HG02798 (cell line): Measurements from ENCODE around the gene BIRC7.
A peak's percentile ranks its signal among the peaks of the same experiment; 100 is the strongest.
"Not testable (repeated sequence)": the region's sequence is repeated elsewhere in the genome, so short reads cannot be mapped to it uniquely, and the experiment has no call there.

Experiments used
- ATAC-seq: cut with Tn5 transposase; IDR thresholded peaks from one replicate; pipeline ENCODE4 v1.9.1; 2021; ENCODE audit warnings: mild to moderate bottlenecking; ENCODE audit not compliant: unreplicated experiment, poor library complexity

BIRC7 gene

DNA sequence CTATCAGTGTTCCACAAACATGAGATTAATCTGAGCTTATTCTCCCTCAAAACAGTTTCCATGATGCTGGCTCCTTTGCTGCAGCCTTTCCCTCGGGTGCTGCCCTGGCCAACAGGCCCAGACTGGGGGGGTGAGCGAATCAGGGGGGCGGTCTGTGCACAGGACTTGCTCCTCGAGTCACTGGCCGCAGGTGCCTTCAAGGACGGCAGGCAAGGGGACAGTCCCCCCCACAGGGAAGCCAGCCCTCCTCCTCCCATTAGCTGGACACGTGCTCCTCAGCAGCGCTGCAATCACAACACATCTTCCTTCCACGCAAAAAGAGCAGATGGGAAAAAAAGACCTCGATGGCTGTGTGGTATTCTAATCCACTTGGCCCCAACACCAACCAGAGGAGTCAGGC is 29.8 kb upstream of the BIRC7 start:
- no peak for ATAC-seq

DNA sequence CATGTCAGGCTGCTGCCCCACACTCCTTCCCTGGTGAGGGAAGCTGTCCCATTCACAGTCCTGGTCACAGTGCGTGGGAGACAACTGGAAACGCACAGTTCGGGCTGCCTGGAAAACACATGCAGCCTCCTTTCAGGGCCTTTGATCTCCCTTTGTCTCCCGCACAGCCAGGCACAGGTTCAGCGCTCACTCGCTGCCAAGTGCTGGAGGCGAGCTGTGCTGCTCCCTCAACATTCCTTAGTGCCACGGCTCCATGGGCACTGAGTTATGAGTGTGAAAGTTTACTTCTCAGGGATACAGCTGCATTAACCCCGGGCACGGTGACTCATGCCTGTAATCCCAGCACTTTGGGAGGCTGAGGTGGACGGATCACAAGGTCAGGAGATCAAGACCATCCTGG is 28.8 kb upstream of the BIRC7 start:
- no peak for ATAC-seq

DNA sequence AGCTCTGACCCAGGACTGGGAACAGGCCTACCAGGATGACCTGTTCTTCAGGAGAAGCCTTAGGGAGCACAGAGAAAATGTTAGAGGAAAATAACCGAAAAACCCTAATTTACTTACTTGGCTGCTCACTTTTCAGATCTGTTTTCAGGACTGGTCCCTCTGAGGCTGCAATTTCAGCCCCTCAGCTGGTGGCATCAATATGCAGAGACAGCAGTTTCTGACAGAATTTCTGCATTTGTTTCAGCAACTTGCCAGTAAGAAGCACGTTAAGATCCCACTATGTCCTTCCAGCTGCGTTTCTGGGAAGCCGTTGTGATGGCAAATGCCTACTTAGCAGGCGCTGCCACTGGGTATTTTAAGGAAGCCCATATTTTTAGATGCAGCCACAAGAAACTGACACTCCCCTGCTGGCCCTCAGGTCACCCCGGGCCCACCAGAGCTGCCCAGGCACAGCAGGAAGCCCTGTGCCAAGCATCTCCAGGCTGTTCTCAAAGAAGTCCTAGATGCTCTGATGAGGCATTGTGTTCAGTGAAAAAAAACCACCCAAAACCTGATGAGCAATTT is 27.3 kb upstream of the BIRC7 start:
- no peak for ATAC-seq

DNA sequence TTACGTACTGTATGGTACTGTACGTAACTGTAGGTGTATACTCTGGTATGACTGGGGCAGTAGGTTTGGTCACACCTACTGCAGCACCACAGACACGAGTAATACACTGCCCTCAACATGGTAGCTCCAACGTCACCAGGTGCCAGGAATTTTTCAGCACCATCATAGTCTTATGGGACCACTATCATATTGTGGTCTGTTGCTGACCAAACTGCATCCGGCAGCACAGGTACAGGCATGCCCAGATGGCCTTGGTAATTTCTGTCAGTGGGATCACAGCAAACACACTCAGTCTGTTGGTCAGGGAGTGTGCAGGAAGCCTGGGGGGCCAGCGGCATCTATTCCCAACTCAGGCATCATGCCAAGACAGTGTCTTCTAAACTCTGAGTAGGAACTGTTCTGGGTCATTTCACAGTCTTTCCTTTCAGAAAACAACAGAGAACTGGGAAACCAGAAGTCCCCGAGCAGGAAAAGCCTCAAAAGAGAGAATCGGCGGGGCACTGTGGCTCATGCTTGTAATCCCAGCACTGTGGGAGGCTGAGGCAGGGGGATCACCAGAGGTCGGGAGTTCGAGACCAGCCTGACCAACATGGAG is 25.6 kb upstream of the BIRC7 start:
- no peak for ATAC-seq

DNA sequence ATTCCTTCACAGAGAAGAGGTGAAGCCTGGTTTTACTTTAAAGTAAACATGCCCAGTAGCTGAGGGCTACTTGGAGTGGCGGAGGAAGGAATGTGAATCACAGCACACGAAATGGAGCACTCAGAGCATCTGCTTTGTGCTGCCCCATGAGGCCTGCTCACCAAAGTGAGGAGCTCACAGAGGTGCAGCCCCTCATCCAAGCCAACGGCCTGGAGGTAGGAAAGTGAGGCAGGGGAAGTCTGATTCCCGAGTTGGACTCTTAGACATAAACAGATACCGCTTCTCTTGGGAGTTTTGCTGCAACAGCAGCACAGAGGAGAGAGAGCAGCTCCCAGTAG is 23.3 kb upstream of the BIRC7 start:
- ATAC-seq, result no peak

DNA sequence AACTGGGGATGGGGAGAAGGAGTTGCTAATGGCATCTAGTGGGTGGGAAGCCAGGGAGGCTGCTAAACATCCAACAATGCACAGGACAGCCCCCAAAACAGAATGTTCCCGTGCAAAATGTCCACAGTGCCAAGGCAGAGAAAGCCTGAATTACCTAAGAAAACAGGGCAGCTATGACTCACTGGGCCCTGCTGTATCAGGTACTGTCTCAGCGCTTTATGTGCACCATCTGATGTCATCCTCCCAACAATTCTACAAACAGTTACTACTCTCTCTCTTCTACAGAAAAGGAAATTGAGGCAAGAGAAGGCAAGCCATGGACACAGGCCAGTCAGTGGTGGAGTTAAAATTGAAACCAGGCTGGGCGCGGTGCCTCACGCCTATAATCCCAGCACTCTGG is 22.9 kb upstream of the BIRC7 start:
- no peak for ATAC-seq

DNA sequence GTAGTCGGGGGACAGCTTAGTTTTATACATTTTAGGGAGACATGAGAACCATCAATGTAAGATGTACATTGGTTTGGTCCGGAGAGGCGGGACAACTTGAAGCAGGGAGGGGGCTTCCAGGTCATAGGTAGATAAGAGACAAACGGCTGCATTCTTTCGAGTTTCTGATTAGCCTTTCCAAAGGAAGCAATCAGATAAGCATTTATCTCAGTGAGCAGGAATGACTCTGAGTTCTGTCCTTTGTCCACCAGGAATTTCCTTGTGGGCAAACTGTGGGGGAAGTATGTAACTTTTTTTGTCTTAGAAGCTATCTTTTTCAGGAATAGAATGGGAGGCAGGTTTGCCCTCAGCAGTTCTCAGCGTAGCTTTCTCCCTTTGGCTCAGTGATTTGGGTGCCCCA is 21.2 kb upstream of the BIRC7 start:
- ATAC-seq, result no peak

- no peak for ATAC-seq
Observed at GRCh38 chr20:63215101-63216040, 20.3 kb upstream of the BIRC7 start.

DNA sequence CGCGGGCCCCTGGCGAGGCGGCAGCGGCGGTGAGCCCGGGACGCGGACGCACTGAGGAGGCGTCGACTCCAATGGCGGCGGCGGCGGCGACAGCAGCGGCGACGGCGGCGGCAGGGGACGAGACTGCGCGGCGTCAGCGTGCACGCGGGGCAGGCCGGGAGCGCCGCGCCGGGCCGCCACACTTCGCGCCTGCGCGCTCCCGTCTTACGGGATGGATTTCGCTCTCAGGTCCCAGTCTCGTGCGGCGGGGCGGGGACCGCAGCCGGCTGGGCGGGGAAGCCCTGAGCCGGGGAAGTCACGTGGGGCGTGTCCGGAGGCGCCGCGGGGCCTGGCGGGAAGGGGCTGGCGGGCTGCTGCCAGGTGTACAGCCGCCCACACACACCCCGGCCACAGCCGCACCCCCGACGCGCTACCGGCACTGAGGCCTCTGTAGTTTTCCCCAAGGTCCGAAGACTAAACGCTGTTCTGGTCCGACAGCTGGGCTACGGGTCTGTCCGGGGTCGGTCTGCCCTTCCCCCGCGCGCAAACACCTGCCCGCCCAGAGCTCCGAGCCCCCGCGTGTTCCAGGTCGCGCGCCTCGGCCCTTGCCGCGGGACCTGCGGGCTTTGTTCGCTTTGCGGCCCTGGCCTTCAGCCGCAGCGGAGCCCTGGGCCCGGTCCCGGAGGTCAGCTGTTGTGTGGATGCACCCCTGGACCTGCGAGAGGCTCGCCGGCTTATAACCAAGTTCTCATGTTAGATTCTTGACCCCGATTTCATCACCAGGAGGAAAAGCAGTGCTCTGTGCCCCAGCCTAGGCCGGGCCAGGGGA is 19.5 kb upstream of the BIRC7 start, which contains the start of gene YTHDF1:
Gene YTHDF1, minus strand, starts transcription at position 91 of the 808 bp plus-strand sequence. CDS start 239 bp downstream, outside the sequence.
- peak; percentile 92 for ATAC-seq

DNA sequence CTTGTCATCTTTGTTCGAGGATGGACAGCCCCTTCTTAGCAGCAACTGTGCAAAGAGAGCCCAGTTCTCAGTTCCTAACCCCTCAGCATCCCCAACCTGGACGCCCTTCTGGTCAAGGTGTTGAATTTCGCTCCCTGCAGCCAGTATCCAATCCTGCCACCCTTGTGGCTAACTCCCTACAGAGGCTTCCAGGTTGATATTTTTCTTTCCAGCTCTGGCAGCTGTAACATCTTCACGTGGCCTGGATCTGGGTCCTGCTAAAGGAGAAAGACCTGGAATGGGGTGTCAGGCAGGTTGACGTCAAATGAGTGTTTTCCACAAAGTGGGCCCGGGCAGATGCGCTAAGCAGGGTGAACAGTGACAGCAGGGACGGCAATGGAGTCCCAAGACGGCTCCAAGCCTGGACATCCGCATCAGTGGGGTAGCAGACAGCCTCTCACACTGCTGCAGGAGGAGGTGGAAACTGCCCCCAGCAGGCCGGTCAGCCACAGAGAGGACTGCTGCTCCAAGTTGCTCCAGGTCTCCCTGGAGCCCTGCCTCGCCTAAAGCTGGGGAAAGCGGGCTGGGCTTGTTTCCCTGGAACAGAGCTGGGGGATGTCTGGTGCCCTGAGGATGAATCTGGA is 18.7 kb upstream of the BIRC7 start:
- no peak for ATAC-seq

DNA sequence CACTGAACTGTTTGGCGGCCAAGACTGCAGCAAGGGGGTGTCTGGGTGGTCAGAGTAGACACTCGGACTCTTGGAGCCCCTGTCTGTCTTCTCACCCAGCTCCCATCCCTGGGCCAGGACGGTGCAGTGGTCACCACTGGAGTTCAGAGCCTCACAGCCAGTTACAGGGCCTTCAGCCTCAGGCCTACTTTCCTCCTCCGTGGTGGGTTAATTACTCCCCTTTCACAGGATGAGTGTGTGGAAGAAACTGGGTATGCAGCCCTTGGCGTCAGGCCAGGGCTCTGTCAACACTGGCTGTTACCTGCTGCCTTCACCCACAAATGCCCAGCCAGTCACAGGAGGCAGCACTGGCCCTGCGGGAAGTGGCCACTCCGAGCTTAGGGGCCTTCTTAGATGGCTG is 18.0 kb upstream of the BIRC7 start:
- ATAC-seq, result no peak

GRCh38 chr20:63218701-63219446 is 16.8 kb upstream of the BIRC7 start:
- no peak for ATAC-seq

DNA sequence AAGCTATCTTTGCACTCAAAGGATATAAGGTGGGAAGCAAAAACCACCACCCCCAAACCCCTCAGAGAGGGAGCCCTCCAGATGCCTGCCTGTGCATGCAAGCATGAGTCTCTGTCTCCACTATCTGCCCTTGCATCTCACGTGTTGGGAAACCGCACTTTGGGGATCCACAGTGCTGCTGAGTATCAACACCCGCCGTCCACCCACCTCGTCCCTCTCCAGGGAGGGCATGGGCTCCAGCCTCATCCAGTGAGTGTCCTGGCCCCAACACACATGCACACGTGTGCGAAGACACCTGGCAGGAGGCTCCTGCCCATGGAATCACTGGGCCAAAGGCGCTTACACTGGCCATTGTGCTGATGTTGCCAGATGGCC is 16.3 kb upstream of the BIRC7 start:
- no peak for ATAC-seq

DNA sequence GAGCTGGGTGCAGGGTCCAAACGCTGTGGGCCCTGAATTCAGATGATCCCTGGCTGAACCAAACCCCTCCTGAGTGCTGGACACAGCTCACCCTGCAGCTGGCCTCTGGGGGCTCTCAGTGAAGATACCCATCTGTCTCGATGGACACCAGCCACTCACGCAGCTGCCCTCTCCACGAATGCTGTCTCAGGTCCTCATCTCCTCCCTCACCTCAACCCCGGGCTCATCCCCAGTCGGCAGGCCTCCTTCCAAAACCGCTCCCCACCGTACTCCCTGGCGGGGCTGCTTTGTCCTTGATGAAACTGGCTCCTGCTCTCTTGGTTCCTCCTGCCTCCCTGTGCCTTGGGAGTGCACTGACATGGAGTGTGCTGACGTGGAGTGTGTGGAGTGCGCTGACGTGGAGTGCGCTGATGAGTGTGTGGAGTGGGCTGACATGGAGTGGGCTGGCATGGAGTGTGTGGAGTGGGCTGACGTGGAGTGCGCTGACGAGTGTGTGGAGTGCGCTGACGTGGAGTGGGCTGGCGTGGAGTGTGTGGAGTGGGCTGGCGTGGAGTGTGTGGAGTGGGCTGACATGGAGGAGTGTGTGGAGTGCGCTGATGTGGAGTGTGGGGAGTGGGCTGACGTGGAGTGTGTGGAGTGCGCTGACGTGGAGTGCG is 15.7 kb upstream of the BIRC7 start:
- ATAC-seq, result no peak

- ATAC-seq, result no peak
Observed at GRCh38 chr20:63220696-63221399, 14.9 kb upstream of the BIRC7 start.

DNA sequence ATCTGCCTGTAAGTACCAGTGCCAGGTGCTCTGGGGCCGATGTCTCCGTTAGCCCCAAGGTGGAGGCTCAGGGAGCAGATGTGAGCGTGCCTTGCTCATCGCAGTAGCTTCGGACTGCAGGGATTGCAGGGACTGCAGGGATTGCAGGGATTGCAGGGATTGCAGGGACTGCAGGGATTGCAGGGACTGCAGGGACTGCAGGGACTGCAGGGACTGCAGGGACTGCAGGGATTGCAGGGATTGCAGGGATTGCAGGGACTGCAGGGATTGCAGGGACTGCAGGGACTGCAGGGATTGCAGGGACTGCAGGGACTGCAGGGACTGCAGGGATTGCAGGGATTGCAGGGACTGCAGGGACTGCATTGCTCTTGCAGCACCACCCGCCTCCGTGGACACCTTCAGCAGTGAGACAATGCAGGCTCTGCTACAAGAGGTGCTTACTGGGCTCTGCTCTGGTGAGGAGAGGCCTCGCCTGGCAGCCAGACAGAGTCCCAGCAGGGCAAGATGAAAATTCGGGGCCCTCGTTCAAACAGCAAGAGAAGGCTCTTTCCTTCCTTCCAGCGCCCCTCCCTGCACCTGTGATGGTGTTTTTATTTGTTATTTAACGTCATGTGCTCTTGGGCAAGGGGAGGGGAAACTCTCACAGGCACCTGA is 14.2 kb upstream of the BIRC7 start:
- ATAC-seq, result not testable (repeated sequence)

DNA sequence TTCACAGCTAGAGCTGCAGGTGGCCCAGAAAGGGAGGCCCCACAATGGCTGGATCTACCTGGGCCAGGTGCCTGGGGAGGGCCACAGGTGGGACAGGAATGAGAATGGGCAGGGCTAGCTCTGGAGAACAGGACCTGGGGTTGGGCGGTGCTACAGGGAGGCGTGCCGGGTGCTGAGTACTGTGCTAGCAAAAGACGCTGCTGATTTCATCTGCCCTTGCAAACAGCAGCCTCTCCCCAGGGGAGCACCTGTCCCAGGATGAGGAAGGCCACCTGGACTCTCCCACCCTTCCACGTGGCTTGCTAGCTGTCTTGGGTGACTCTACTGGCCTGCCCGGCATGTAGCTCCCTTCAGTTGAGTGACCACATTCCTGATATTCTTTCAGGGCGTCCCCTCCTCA is 13.2 kb upstream of the BIRC7 start:
- no peak for ATAC-seq
